ENCODE data around the gene FZR1.
"Not testable (repeated sequence)": the region's sequence is repeated elsewhere in the genome, so short reads cannot be mapped to it uniquely, and the experiment has no call there.

The FZR1 gene

GRCh38 chr19:3575949-3576673, 70.0 kb downstream of the FZR1 start:
- DNase-seq = no peak

GRCh38 chr19:3576696-3577443, 70.8 kb downstream of the FZR1 start:
- peak; percentile 62 for DNase-seq

- DNase-seq = no peak
These were observed 71.7 kb downstream of the FZR1 start for GRCh38 chr19:3577723-3578344.

- no peak for DNase-seq
These were observed 72.3 kb downstream of the FZR1 start for GRCh38 chr19:3578390-3578789.

- DNase-seq = peak; percentile 88
These were observed 74.2 kb downstream of the FZR1 start for GRCh38 chr19:3580156-3580934.

- not testable (repeated sequence) for DNase-seq
These were observed 75.7 kb downstream of the FZR1 start for GRCh38 chr19:3581792-3582191.

GRCh38 chr19:3584036-3584802, 78.1 kb downstream of the FZR1 start:
- DNase-seq = not testable (repeated sequence)

GRCh38 chr19:3585301-3586126, 79.4 kb downstream of the FZR1 start, which contains the start of gene GIPC3:
TSS of gene GIPC3 (plus strand) at chr19:3585478. CDS start at chr19:3585598, 120 bp downstream.
- no peak for DNase-seq

- no peak for DNase-seq
These were observed 80.1 kb downstream of the FZR1 start for GRCh38 chr19:3586127-3586626.

GRCh38 chr19:3586707-3587346, 80.7 kb downstream of the FZR1 start:
- no peak for DNase-seq

Data from fibroblast of skin of scalp (primary cell).